ENCODE results near the gene MICA. TPM values are rescaled to one million over a fixed set of nuclear protein-coding genes. Genes with fewer than 3 reads are reported as not detected.
"Not testable (repeated sequence)": the region's sequence is repeated elsewhere in the genome, so short reads cannot be mapped to it uniquely, and the experiment has no call there.

Gene MICA
- total RNA-seq, 2 experiments from 2014 or later = 10.6 to 14.0 TPM

- DNase-seq (peak in 9 of 14 experiments; percentile 13 to 67 (median 23)), ATAC-seq (ENCODE audit: poor library complexity) (peak; percentile 51)
- Mint-ChIP-seq H3K27me3 (no peaks in the 10 kb centered on the region), H3K9me3 (no peaks in the 10 kb centered on the region), H3K4me3 (peak overlapping the region; percentile 92), H3K27ac (peak overlapping the region; percentile 81), H3K4me1 (ENCODE audit: low read depth) (peaks cover 67% of the 10 kb centered on the region), H3K36me3 (ENCODE audit: low read depth) (peaks cover 18% of the 10 kb centered on the region)
- H3K27ac ChIP-seq (ENCODE audit: low read depth in 1 of 2, low read length in 2 of 2) = peak overlapping the region; percentile 33 to 50
- no peak for TF ChIP-seq CTCF (IDR thresholded peaks at IDR 0.05)
- H3K27me3 ChIP-seq (ENCODE audit: control insufficient read depth in 1 of 2, insufficient read depth in 2 of 2, low read length in 2 of 2) = no peaks in the 10 kb centered on the region
- POLR2A ChIA-PET = interaction anchor here (0.5 to 3.9 kb wide), 9 partner anchors 21 to 205 kb away, joined by 3 to 15 read pairs (median 4); partner anchors contain the start of gene MICB
- H3K4me3 ChIP-seq (ENCODE audit: low read length) = peak overlapping the region; percentile 76
- H3K36me3 ChIP-seq (ENCODE audit: insufficient read depth, low read length) = no peaks in the 10 kb centered on the region
- H3K9me3 ChIP-seq (ENCODE audit: control insufficient read depth in 1 of 2, insufficient read depth in 1 of 2, low read length in 2 of 2) = no peaks in the 10 kb centered on the region
- intact Hi-C loops (cut with DNase I, micrococcal nuclease) = loop anchor here in 1 of 2 experiments (2.0 kb wide), 1 partner anchor 18 kb away; no protein-coding TSS in a partner anchor
- peaks cover 57% of the 10 kb centered on the region for H3K4me1 ChIP-seq (ENCODE audit: insufficient read depth, low read length)
- CTCF ChIA-PET = interaction anchor here (1.4 to 3.8 kb wide), 5 partner anchors 36 to 206 kb away, joined by 3 to 27 read pairs (median 5); no protein-coding TSS in a partner anchor
Measured at GRCh38 chr6:31402324-31403282, 792 bp upstream of the MICA start.

- POLR2A ChIA-PET = interaction anchor here (0.7 to 0.9 kb wide), 3 partner anchors 19 to 1343 kb away, joined by 3 read pairs; partner anchors contain the start of gene POLR1H
Measured at GRCh38 chr6:31404061-31404364, 618 bp downstream of the MICA start.

GRCh38 chr6:31405996-31406395 is 2.6 kb downstream of the MICA start:
- no peak for DNase-seq
- Mint-ChIP-seq H3K27ac (peak overlapping the region; percentile 9), H3K27me3 (no peaks in the 10 kb centered on the region), H3K36me3 (ENCODE audit: low read depth) (peaks cover 29% of the 10 kb centered on the region), H3K9me3 (no peaks in the 10 kb centered on the region), H3K4me1 (ENCODE audit: low read depth) (peaks cover 79% of the 10 kb centered on the region), H3K4me3 (peak overlapping the region; percentile 51)
- Histone ChIP-seq H3K4me3 (ENCODE audit: low read length) (no peak overlapping the region), H3K4me1 (ENCODE audit: insufficient read depth, low read length) (peaks cover 40% of the 10 kb centered on the region), H3K36me3 (ENCODE audit: insufficient read depth, low read length) (peaks cover 7% of the 10 kb centered on the region), H3K27ac (ENCODE audit: low read depth in 1 of 2, low read length in 2 of 2) (no peak overlapping the region), H3K27me3 (ENCODE audit: control insufficient read depth in 1 of 2, insufficient read depth in 2 of 2, low read length in 2 of 2) (no peaks in the 10 kb centered on the region), H3K9me3 (ENCODE audit: control insufficient read depth in 1 of 2, insufficient read depth in 1 of 2, low read length in 2 of 2) (no peaks in the 10 kb centered on the region)
- no peak for ATAC-seq (ENCODE audit: poor library complexity)
- CTCF ChIA-PET = no interaction called here
- TF ChIP-seq CTCF (IDR thresholded peaks at IDR 0.05) = no peak
- POLR2A ChIA-PET = interaction anchor here (0.6 kb wide), 1 partner anchor 47 kb away, joined by 4 read pairs; no protein-coding TSS in a partner anchor
- intact Hi-C loops (cut with DNase I, micrococcal nuclease) = no loop called here

More at GRCh38 chr6:31404061-31404364, 618 bp downstream of the MICA start:
- H3K9me3 ChIP-seq (ENCODE audit: control insufficient read depth in 1 of 2, insufficient read depth in 1 of 2, low read length in 2 of 2); ATAC-seq (ENCODE audit: poor library complexity); intact Hi-C loops (cut with DNase I, micrococcal nuclease); H3K27ac ChIP-seq (ENCODE audit: low read depth in 1 of 2, low read length in 2 of 2); DNase-seq; H3K36me3 ChIP-seq (ENCODE audit: insufficient read depth, low read length); H3K27me3 ChIP-seq (ENCODE audit: control insufficient read depth in 1 of 2, insufficient read depth in 2 of 2, low read length in 2 of 2); H3K27me3 Mint-ChIP-seq; H3K9me3 Mint-ChIP-seq: not testable (repeated sequence)
- Mint-ChIP-seq H3K4me3 (peak overlapping the region; percentile 92), H3K36me3 (ENCODE audit: low read depth) (peaks cover 19% of the 10 kb centered on the region), H3K4me1 (ENCODE audit: low read depth) (peaks cover 75% of the 10 kb centered on the region), H3K27ac (peak overlapping the region; percentile 81)
- Histone ChIP-seq H3K4me3 (ENCODE audit: low read length) (peak overlapping the region; percentile 76), H3K4me1 (ENCODE audit: insufficient read depth, low read length) (peaks cover 50% of the 10 kb centered on the region)
- CTCF ChIA-PET = interaction anchor here (1.4 kb wide), 1 partner anchor 207 kb away, joined by 3 read pairs; no protein-coding TSS in a partner anchor

Measured in CD4-positive, alpha-beta T cell (primary cell).